NCI-H510A treated with DMSO at 0.1 percent for 48 hours (cell line): ENCODE data around the gene KLHDC8B.

Experiments
- DNase-seq: peaks from one replicate; lab custom pipeline; 2025; lab: John Stamatoyannopoulos, UW

The KLHDC8B gene

GRCh38 chr3:49171119-49171774, at the start of gene KLHDC8B:
Gene KLHDC8B (plus strand): TSS chr3:49171598. CDS start chr3:49172770, 1,172 bp downstream.
- DNase-seq: peak; percentile 69

- no peak for DNase-seq
Measured at GRCh38 chr3:49122022-49122421, 49.4 kb upstream of the KLHDC8B start.

GRCh38 chr3:49122451-49122850, 48.9 kb upstream of the KLHDC8B start:
- no peak for DNase-seq

GRCh38 chr3:49122886-49123545, 48.4 kb upstream of the KLHDC8B start:
- no peak for DNase-seq

- no peak for DNase-seq
Measured at GRCh38 chr3:49123687-49124086, 47.7 kb upstream of the KLHDC8B start.

GRCh38 chr3:49124203-49124602, 47.2 kb upstream of the KLHDC8B start:
- no peak for DNase-seq

GRCh38 chr3:49124991-49125670, 46.3 kb upstream of the KLHDC8B start:
- DNase-seq: no peak

- DNase-seq: no peak
Measured at GRCh38 chr3:49131040-49131439, 40.4 kb upstream of the KLHDC8B start.

GRCh38 chr3:49131576-49131975, 39.8 kb upstream of the KLHDC8B start:
- DNase-seq: no peak

GRCh38 chr3:49132073-49132436, 39.3 kb upstream of the KLHDC8B start:
- no peak for DNase-seq

GRCh38 chr3:49132437-49133225, 38.8 kb upstream of the KLHDC8B start, which contains the start of gene LAMB2:
Gene LAMB2 (minus strand): TSS chr3:49133050. CDS start chr3:49132867, 183 bp downstream.
- DNase-seq: peak; percentile 11

- DNase-seq: peak; percentile 32
Measured at GRCh38 chr3:49133226-49133951, 38.0 kb upstream of the KLHDC8B start.

GRCh38 chr3:49134471-49135265, 36.7 kb upstream of the KLHDC8B start:
- DNase-seq: no peak

- DNase-seq: no peak
Measured at GRCh38 chr3:49135499-49135898, 35.9 kb upstream of the KLHDC8B start.

GRCh38 chr3:49140080-49140479, 31.3 kb upstream of the KLHDC8B start:
- DNase-seq: no peak

GRCh38 chr3:49148159-49148558, 23.2 kb upstream of the KLHDC8B start:
- DNase-seq: no peak

GRCh38 chr3:49151610-49152009, 19.8 kb upstream of the KLHDC8B start:
- DNase-seq: no peak

GRCh38 chr3:49153349-49153912, 18.0 kb upstream of the KLHDC8B start:
- no peak for DNase-seq

GRCh38 chr3:49157289-49157688, 14.1 kb upstream of the KLHDC8B start:
- DNase-seq: no peak

GRCh38 chr3:49158103-49158709, 13.2 kb upstream of the KLHDC8B start:
- no peak for DNase-seq
